ENCODE measurements around the gene NEO1. TPM values are rescaled to one million over a fixed set of nuclear protein-coding genes. Genes with fewer than 3 reads are reported as not detected.

The NEO1 gene
- total and polyA plus RNA-seq, 2 experiments from 2014 or later, result 39.1 to 64.0 TPM

- no peaks in the 10 kb centered on the region for H3K9me2 ChIP-seq (replicated peaks; ENCODE audit: insufficient read depth)
- no peak overlapping the region for H3K4me3 ChIP-seq
- H3K4me2 ChIP-seq, result no peak overlapping the region
- H4K20me1 ChIP-seq (ENCODE audit: insufficient read depth, poor library complexity, severe bottlenecking), result no peaks in the 10 kb centered on the region
- H3K4me1 ChIP-seq (ENCODE audit: insufficient read depth), result no peaks in the 10 kb centered on the region
- no peaks in the 10 kb centered on the region for H3K27me3 ChIP-seq
- no peak for DNase-seq (ENCODE audit: low spot score)
- WGBS (ENCODE audit: low lambda C conversion rate, missing lambda C conversion rate), result 97% methylated on average over 3 of the region's 3 CpGs
- no peak overlapping the region for H2AFZ ChIP-seq
- no peaks in the 10 kb centered on the region for H3K79me2 ChIP-seq
- TF ChIP-seq EZH2 (IDR thresholded peaks at IDR 0.05; ENCODE audit: borderline replicate concordance), result no peak
- no peak for TF ChIP-seq CTCF (IDR thresholded peaks at IDR 0.05; ENCODE audit: poor library complexity)
- no peak for TF ChIP-seq EZH2phosphoT487 (IDR thresholded peaks at IDR 0.05; ENCODE audit: low read depth, severe bottlenecking, unreplicated experiment)
- H3K36me3 ChIP-seq (replicated peaks; ENCODE audit: insufficient read depth, low read depth), result no peaks in the 10 kb centered on the region
- H3K27ac ChIP-seq, result no peak overlapping the region
- H3K9me3 ChIP-seq (ENCODE audit: low read depth), result no peaks in the 10 kb centered on the region
Observed at GRCh38 chr15:73320619-73321180, 268.4 kb downstream of the NEO1 start.

- whole genome bisulfite sequencing (ENCODE audit: low lambda C conversion rate, missing lambda C conversion rate), result 88% methylated on average over 15 of the region's 17 CpGs
- H3K27me3 ChIP-seq, result no peaks in the 10 kb centered on the region
- no peak overlapping the region for H3K27ac ChIP-seq
- no peaks in the 10 kb centered on the region for H3K9me3 ChIP-seq (ENCODE audit: low read depth)
- no peaks in the 10 kb centered on the region for H4K20me1 ChIP-seq (ENCODE audit: insufficient read depth, poor library complexity, severe bottlenecking)
- no peak overlapping the region for H3K4me3 ChIP-seq
- no peak overlapping the region for H2AFZ ChIP-seq
- no peaks in the 10 kb centered on the region for H3K9me2 ChIP-seq (replicated peaks; ENCODE audit: insufficient read depth)
- H3K4me2 ChIP-seq, result no peak overlapping the region
- no peaks in the 10 kb centered on the region for H3K36me3 ChIP-seq (replicated peaks; ENCODE audit: insufficient read depth, low read depth)
- H3K79me2 ChIP-seq, result no peaks in the 10 kb centered on the region
- H3K4me1 ChIP-seq (ENCODE audit: insufficient read depth), result no peaks in the 10 kb centered on the region
- DNase-seq (ENCODE audit: low spot score), result no peak
- no peak for TF ChIP-seq CTCF (IDR thresholded peaks at IDR 0.05; ENCODE audit: poor library complexity)
- no peak for TF ChIP-seq EZH2phosphoT487 (IDR thresholded peaks at IDR 0.05; ENCODE audit: low read depth, severe bottlenecking, unreplicated experiment)
- no peak for TF ChIP-seq EZH2 (IDR thresholded peaks at IDR 0.05; ENCODE audit: borderline replicate concordance)
Observed at GRCh38 chr15:73321496-73322450, 269.5 kb downstream of the NEO1 start.

- H3K36me3 ChIP-seq (replicated peaks; ENCODE audit: insufficient read depth, low read depth), result no peaks in the 10 kb centered on the region
- H3K9me3 ChIP-seq (ENCODE audit: low read depth), result no peaks in the 10 kb centered on the region
- H3K79me2 ChIP-seq, result no peaks in the 10 kb centered on the region
- H3K9me2 ChIP-seq (replicated peaks; ENCODE audit: insufficient read depth), result no peaks in the 10 kb centered on the region
- no peaks in the 10 kb centered on the region for H4K20me1 ChIP-seq (ENCODE audit: insufficient read depth, poor library complexity, severe bottlenecking)
- H3K27me3 ChIP-seq, result no peaks in the 10 kb centered on the region
- DNase-seq (ENCODE audit: low spot score), result no peak
- WGBS (ENCODE audit: low lambda C conversion rate, missing lambda C conversion rate), result 97% methylated on average over 22 of the region's 38 CpGs
- no peak overlapping the region for H3K27ac ChIP-seq
- H3K4me3 ChIP-seq, result no peak overlapping the region
- TF ChIP-seq EZH2phosphoT487 (IDR thresholded peaks at IDR 0.05; ENCODE audit: low read depth, severe bottlenecking, unreplicated experiment) (no peak), EZH2 (IDR thresholded peaks at IDR 0.05; ENCODE audit: borderline replicate concordance) (no peak), CTCF (IDR thresholded peaks at IDR 0.05; ENCODE audit: poor library complexity) (no peak)
- H3K4me2 ChIP-seq, result no peak overlapping the region
- no peak overlapping the region for H2AFZ ChIP-seq
- H3K4me1 ChIP-seq (ENCODE audit: insufficient read depth), result no peaks in the 10 kb centered on the region
Observed at GRCh38 chr15:73322665-73323373, 270.6 kb downstream of the NEO1 start.

All from hepatocyte (in vitro differentiated cells).